ENCODE results near the gene CEMIP2. TPM values are rescaled to one million over a fixed set of nuclear protein-coding genes. Genes with fewer than 3 reads are reported as not detected.
A peak's percentile ranks its signal among the peaks of the same experiment; 100 is the strongest.

The CEMIP2 gene
- total and polyA plus RNA-seq, 2 of the 13 experiments (the other 11 are each of a cell fraction or from before 2014, with no cell fraction given), result 94.3 to 128 TPM

DNA sequence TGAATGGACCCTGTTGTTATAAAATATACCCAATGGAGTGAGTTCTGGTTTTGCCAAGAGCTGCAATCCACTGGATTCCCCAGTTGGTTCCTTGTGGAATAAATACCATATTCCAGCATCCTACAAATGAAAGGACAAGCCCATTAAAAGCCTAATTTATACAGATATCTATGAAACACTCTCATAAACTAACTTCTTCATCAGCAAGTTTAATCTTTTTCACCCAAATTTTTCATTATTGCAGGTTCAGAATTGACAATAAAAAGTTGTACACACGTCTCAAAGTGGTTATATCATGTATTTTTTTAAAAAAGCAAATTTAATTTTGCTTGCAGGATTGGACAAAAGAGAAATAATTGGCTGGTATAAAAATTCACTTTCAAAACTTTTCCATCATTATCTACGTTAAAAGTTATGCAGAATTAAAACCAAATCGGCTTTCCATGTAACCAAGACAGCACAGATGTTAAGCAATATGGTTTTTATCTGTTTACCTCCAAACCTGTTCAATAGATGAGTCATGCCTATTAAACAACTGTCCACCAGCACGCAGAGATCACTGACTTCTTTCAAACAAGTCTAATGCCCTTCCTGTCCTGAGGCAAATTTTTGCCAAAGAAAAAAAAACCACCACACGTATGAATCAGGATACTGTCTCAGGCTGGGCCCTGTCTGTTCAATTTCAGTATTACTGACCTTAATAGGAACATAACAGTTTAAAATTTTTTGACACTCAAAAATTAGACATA, 42.5 kb downstream of the CEMIP2 start (continued):
- TF ChIP-seq, protein P1, sequence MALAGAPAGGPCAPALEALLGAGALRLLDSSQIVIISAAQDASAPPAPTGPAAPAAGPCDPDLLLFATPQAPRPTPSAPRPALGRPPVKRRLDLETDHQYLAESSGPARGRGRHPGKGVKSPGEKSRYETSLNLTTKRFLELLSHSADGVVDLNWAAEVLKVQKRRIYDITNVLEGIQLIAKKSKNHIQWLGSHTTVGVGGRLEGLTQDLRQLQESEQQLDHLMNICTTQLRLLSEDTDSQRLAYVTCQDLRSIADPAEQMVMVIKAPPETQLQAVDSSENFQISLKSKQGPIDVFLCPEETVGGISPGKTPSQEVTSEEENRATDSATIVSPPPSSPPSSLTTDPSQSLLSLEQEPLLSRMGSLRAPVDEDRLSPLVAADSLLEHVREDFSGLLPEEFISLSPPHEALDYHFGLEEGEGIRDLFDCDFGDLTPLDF (CRISPR knock-in tag; IDR thresholded peaks at IDR 0.05), result no peak
- TF ChIP-seq, protein P2, sequence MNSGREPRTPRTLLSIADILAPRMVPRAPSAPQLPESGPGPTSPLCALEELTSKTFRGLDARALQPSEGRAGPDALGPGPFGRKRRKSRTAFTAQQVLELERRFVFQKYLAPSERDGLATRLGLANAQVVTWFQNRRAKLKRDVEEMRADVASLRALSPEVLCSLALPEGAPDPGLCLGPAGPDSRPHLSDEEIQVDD (CRISPR knock-in tag; IDR thresholded peaks at IDR 0.05; ENCODE audit: borderline replicate concordance), result no peak
- TF ChIP-seq ZBTB20 (CRISPR knock-in tag; IDR thresholded peaks at IDR 0.05; ENCODE audit: borderline replicate concordance, low read depth) (no peak), ZNF367 (CRISPR knock-in tag; IDR thresholded peaks at IDR 0.05; ENCODE audit: borderline replicate concordance) (no peak), ZNF546 (CRISPR knock-in tag; conservative IDR thresholded peaks at IDR 0.05) (no peak), STAG1 (CRISPR knock-in tag; IDR thresholded peaks at IDR 0.05) (peak; percentile 19), PHF8 (CRISPR knock-in tag; IDR thresholded peaks at IDR 0.05) (no peak), HNRNPUL1 (IDR thresholded peaks at IDR 0.05; ENCODE audit: low read depth, low read length) (no peak), MIER2 (CRISPR knock-in tag; IDR thresholded peaks at IDR 0.05) (peak; percentile 44; the same call in 1 of the 2 replicates), RARA (CRISPR knock-in tag; IDR thresholded peaks at IDR 0.05) (peak; percentile 91), ZNF256 (CRISPR knock-in tag; conservative IDR thresholded peaks at IDR 0.05) (no peak), ZNF12 (CRISPR knock-in tag; IDR thresholded peaks at IDR 0.05) (peak; percentile 63; the same call in 1 of the 2 replicates), CBX5 (CRISPR knock-in tag; IDR thresholded peaks at IDR 0.05; ENCODE audit: borderline replicate concordance) (no peak), EHMT2 (IDR thresholded peaks at IDR 0.05; ENCODE audit: borderline replicate concordance, low read depth, low read length) (no peak)
- TF ChIP-seq, protein P3, sequence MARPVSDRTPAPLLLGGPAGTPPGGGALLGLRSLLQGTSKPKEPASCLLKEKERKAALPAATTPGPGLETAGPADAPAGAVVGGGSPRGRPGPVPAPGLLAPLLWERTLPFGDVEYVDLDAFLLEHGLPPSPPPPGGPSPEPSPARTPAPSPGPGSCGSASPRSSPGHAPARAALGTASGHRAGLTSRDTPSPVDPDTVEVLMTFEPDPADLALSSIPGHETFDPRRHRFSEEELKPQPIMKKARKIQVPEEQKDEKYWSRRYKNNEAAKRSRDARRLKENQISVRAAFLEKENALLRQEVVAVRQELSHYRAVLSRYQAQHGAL (CRISPR knock-in tag; IDR thresholded peaks at IDR 0.05; ENCODE audit: not compliant biosample characterization), result no peak
- TF ChIP-seq, protein P4, sequence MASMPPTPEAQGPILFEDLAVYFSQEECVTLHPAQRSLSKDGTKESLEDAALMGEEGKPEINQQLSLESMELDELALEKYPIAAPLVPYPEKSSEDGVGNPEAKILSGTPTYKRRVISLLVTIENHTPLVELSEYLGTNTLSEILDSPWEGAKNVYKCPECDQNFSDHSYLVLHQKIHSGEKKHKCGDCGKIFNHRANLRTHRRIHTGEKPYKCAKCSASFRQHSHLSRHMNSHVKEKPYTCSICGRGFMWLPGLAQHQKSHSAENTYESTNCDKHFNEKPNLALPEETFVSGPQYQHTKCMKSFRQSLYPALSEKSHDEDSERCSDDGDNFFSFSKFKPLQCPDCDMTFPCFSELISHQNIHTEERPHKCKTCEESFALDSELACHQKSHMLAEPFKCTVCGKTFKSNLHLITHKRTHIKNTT (CRISPR knock-in tag; IDR thresholded peaks at IDR 0.05), result no peak
- TF ChIP-seq, protein P5, sequence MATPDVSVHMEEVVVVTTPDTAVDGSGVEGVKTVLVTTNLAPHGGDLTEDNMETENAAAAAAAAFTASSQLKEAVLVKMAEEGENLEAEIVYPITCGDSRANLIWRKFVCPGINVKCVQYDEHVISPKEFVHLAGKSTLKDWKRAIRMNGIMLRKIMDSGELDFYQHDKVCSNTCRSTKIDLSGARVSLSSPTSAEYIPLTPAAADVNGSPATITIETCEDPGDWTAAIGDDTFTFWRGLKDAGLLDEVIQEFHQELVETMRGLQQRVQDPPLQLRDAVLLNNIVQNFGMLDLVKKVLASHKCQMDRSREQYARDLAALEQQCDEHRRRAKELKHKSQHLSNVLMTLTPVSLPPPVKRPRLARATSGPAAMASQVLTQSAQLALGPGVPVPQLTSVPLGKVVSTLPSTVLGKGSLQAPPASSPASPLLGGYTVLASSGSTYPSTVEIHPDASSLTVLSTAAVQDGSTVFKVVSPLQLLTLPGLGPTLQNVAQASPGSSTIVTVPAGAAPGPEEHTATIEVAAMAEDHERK (CRISPR knock-in tag; IDR thresholded peaks at IDR 0.05; ENCODE audit: low read depth), result no peak
- TF ChIP-seq, protein P6, sequence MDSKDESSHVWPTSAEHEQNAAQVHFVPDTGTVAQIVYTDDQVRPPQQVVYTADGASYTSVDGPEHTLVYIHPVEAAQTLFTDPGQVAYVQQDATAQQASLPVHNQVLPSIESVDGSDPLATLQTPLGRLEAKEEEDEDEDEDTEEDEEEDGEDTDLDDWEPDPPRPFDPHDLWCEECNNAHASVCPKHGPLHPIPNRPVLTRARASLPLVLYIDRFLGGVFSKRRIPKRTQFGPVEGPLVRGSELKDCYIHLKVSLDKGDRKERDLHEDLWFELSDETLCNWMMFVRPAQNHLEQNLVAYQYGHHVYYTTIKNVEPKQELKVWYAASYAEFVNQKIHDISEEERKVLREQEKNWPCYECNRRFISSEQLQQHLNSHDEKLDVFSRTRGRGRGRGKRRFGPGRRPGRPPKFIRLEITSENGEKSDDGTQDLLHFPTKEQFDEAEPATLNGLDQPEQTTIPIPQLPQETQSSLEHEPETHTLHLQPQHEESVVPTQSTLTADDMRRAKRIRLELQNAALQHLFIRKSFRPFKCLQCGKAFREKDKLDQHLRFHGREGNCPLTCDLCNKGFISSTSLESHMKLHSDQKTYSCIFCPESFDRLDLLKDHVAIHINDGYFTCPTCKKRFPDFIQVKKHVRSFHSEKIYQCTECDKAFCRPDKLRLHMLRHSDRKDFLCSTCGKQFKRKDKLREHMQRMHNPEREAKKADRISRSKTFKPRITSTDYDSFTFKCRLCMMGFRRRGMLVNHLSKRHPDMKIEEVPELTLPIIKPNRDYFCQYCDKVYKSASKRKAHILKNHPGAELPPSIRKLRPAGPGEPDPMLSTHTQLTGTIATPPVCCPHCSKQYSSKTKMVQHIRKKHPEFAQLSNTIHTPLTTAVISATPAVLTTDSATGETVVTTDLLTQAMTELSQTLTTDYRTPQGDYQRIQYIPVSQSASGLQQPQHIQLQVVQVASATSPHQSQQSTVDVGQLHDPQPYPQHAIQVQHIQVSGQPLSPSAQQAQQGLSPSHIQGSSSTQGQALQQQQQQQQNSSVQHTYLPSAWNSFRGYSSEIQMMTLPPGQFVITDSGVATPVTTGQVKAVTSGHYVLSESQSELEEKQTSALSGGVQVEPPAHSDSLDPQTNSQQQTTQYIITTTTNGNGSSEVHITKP (CRISPR knock-in tag; IDR thresholded peaks at IDR 0.05; ENCODE audit: low read depth), result no peak
- TF ChIP-seq, protein P7, sequence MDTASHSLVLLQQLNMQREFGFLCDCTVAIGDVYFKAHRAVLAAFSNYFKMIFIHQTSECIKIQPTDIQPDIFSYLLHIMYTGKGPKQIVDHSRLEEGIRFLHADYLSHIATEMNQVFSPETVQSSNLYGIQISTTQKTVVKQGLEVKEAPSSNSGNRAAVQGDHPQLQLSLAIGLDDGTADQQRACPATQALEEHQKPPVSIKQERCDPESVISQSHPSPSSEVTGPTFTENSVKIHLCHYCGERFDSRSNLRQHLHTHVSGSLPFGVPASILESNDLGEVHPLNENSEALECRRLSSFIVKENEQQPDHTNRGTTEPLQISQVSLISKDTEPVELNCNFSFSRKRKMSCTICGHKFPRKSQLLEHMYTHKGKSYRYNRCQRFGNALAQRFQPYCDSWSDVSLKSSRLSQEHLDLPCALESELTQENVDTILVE (CRISPR knock-in tag; IDR thresholded peaks at IDR 0.05), result peak; percentile 72; the same call in 1 of the 2 replicates
